Smooth muscle cell (in vitro differentiated cells): ENCODE measurements around the gene OR6F1. TPM values are rescaled to one million over a fixed set of nuclear protein-coding genes. Genes with fewer than 3 reads are reported as not detected.

Source experiments
- DNase-seq: peaks from one replicate; lab custom pipeline; 2025; ENCODE audit not compliant: unreplicated experiment; lab: John Stamatoyannopoulos, UW
- H2AFZ ChIP-seq: fragments of 200-600 bp; sonication (generic); 2 replicates; pipeline ENCODE4 v1.6.0; 2016; ENCODE audit warnings: antibody characterized with exemption, low read depth, mild to moderate bottlenecking
- H3F3A ChIP-seq: fragments of 200-600 bp; sonication (generic); 2 replicates; pipeline ENCODE4 v1.6.0; 2017; ENCODE audit warnings: antibody characterized with exemption, low read depth
- H3K27ac ChIP-seq: fragments of 200-600 bp; sonication (generic); 2 replicates; pipeline ENCODE4 v1.5.1; 2016; ENCODE audit warnings: low read depth, mild to moderate bottlenecking
- H3K27me3 ChIP-seq: fragments of 200-600 bp; sonication (generic); 2 replicates; pipeline ENCODE4 v1.6.1; 2016; ENCODE audit warnings: low read depth, mild to moderate bottlenecking
- H3K36me3 ChIP-seq: fragments of 200-600 bp; sonication (generic); 2 replicates; pipeline ENCODE4 v1.5.1; 2016; ENCODE audit warnings: low read depth
- H3K4me1 ChIP-seq: fragments of 200-600 bp; sonication (generic); 2 replicates; pipeline ENCODE4 v1.5.1; 2016; ENCODE audit warnings: low read depth
- H3K4me2 ChIP-seq: fragments of 200-600 bp; sonication (generic); 2 replicates; pipeline ENCODE4 v1.6.0; 2016; ENCODE audit warnings: mild to moderate bottlenecking
- H3K4me3 ChIP-seq: fragments of 200-600 bp; sonication (generic); 2 replicates; pipeline ENCODE4 v1.5.1; 2016; ENCODE audit warnings: mild to moderate bottlenecking
- H3K79me2 ChIP-seq: fragments of 200-600 bp; sonication (generic); 2 replicates; pipeline ENCODE4 v1.6.0; 2016; ENCODE audit warnings: low read depth, mild to moderate bottlenecking
- H3K9ac ChIP-seq: fragments of 200-600 bp; sonication (generic); 2 replicates; pipeline ENCODE4 v1.6.0; 2016; ENCODE audit warnings: low read depth
- H3K9me3 ChIP-seq: fragments of 200-600 bp; sonication (generic); replicated peaks from 2 replicates; pipeline ENCODE4 v1.5.1; 2016; ENCODE audit warnings: low read depth
- H4K20me1 ChIP-seq: fragments of 200-600 bp; sonication (generic); 2 replicates; pipeline ENCODE4 v1.6.0; 2016; ENCODE audit warnings: low read depth
- CTCF ChIP-seq: fragments of 200-600 bp; sonication (generic); IDR thresholded peaks from 2 replicates; pipeline ENCODE4 v1.5.1; 2017; ENCODE audit warnings: borderline replicate concordance, mild to moderate bottlenecking, antibody characterized with exemption; ENCODE audit not compliant: insufficient read depth, poor library complexity, severe bottlenecking
- WGBS: methylation state at CpG from one replicate; pipeline ENCODE4 v1.1.7; 2016; ENCODE audit warnings: low lambda C conversion rate; 5-methylcytosine and 5-hydroxymethylcytosine counted together
- polyA plus RNA-seq: library from polyadenylated mRNA; unstranded; fragments of >200 nt; fragmentation: Nextera tagmentation; extraction: Ambion mirVana; gene quantifications from 2 replicates; pipeline ENCODE4 v1.2.1, GENCODE V29; 2016
- total RNA-seq: library from RNA; depleted of rRNA; stranded (reverse); fragments of >200 nt; gene quantifications from 2 replicates; pipeline ENCODE4 v1.2.3, GENCODE V29; 2014

Gene OR6F1
- total and polyA plus RNA-seq, 2 experiments from 2014 or later = not detected

GRCh38 chr1:247741756-247742155 is 25.3 kb upstream of the OR6F1 start:
- H3K27me3 ChIP-seq = no peaks in the 10 kb centered on the region
- no peaks in the 10 kb centered on the region for H3F3A ChIP-seq
- H3K9ac ChIP-seq = no peak overlapping the region
- H3K36me3 ChIP-seq = no peaks in the 10 kb centered on the region
- no peak overlapping the region for H3K4me3 ChIP-seq
- no peaks in the 10 kb centered on the region for H4K20me1 ChIP-seq
- no peaks in the 10 kb centered on the region for H3K4me1 ChIP-seq
- H3K9me3 ChIP-seq = peaks cover 9% of the 10 kb centered on the region
- H3K79me2 ChIP-seq = no peaks in the 10 kb centered on the region
- TF ChIP-seq CTCF = no peak
- no peak overlapping the region for H3K4me2 ChIP-seq
- H3K27ac ChIP-seq = no peak overlapping the region
- no peak overlapping the region for H2AFZ ChIP-seq
- 68% methylated on average over 5 of the region's 5 CpGs for WGBS
- no peak for DNase-seq

GRCh38 chr1:247740721-247741120 is 24.3 kb upstream of the OR6F1 start:
- DNase-seq = no peak
- H3K27me3 ChIP-seq = no peaks in the 10 kb centered on the region
- 67% methylated on average over 2 of the region's 2 CpGs for WGBS
- TF ChIP-seq CTCF = no peak
- no peak overlapping the region for H3K27ac ChIP-seq
- H3F3A ChIP-seq = no peaks in the 10 kb centered on the region
- H3K9ac ChIP-seq = no peak overlapping the region
- H3K9me3 ChIP-seq = peaks cover under 1% of the 10 kb centered on the region
- no peaks in the 10 kb centered on the region for H3K4me1 ChIP-seq
- no peaks in the 10 kb centered on the region for H4K20me1 ChIP-seq
- no peak overlapping the region for H3K4me2 ChIP-seq
- no peaks in the 10 kb centered on the region for H3K36me3 ChIP-seq
- no peaks in the 10 kb centered on the region for H3K79me2 ChIP-seq
- no peak overlapping the region for H2AFZ ChIP-seq
- H3K4me3 ChIP-seq = no peak overlapping the region

- H3K36me3 ChIP-seq = no peaks in the 10 kb centered on the region
- no peak within 1 kb of the TSS for H3K4me2 ChIP-seq
- H3K27me3 ChIP-seq = no peaks in the 10 kb centered on the region
- no peak for TF ChIP-seq CTCF
- H3K79me2 ChIP-seq = no peaks in the 10 kb centered on the region
- H3K4me3 ChIP-seq = no peak within 1 kb of the TSS
- no peak within 1 kb of the TSS for H3K9ac ChIP-seq
- H3K27ac ChIP-seq = no peak within 1 kb of the TSS
- H3F3A ChIP-seq = no peaks in the 10 kb centered on the region
- H2AFZ ChIP-seq = no peak within 1 kb of the TSS
- peaks cover 14% of the 10 kb centered on the region for H3K9me3 ChIP-seq
- no peaks in the 10 kb centered on the region for H4K20me1 ChIP-seq
- no peak for DNase-seq
- 79% methylated on average over 1 of the region's 1 CpG for WGBS
- H3K4me1 ChIP-seq = no peaks in the 10 kb centered on the region
Observed at GRCh38 chr1:247738315-247738714, 21.9 kb upstream of the OR6F1 start, which contains the start of gene OR14K1. Gene OR14K1, plus strand, starts transcription at chr1:247738615. Its CDS starts 0 bp downstream, at chr1:247738615.

- no peaks in the 10 kb centered on the region for H3F3A ChIP-seq
- no peak for TF ChIP-seq CTCF
- H3K4me1 ChIP-seq = no peaks in the 10 kb centered on the region
- no peak overlapping the region for H3K4me2 ChIP-seq
- H2AFZ ChIP-seq = no peak overlapping the region
- H3K79me2 ChIP-seq = no peaks in the 10 kb centered on the region
- no peak overlapping the region for H3K27ac ChIP-seq
- WGBS = 80% methylated on average over 4 of the region's 4 CpGs
- H4K20me1 ChIP-seq = no peaks in the 10 kb centered on the region
- H3K4me3 ChIP-seq = no peak overlapping the region
- H3K27me3 ChIP-seq = no peaks in the 10 kb centered on the region
- no peaks in the 10 kb centered on the region for H3K36me3 ChIP-seq
- H3K9ac ChIP-seq = no peak overlapping the region
- DNase-seq = no peak
- peaks cover 7% of the 10 kb centered on the region for H3K9me3 ChIP-seq
Observed at GRCh38 chr1:247721222-247721621, 4.8 kb upstream of the OR6F1 start.
